Neural progenitor cell (in vitro differentiated cells): ENCODE measurements around the gene PITPNM3. TPM values are rescaled to one million over a fixed set of nuclear protein-coding genes. Genes with fewer than 3 reads are reported as not detected.

Source experiments
- DNase-seq: peaks from one replicate; pipeline ENCODE4 v3.0.0-alpha.2; 2016; ENCODE audit warnings: low spot score
- H2AFZ ChIP-seq: fragments of 200-600 bp; sonication (generic); replicated peaks from 2 replicates; pipeline ENCODE4 v1.6.1; 2016; ENCODE audit warnings: antibody characterized with exemption
- H3F3A ChIP-seq: fragments of 200-600 bp; sonication (generic); 2 replicates; pipeline ENCODE4 v1.6.1; 2016; ENCODE audit warnings: antibody characterized with exemption, low read depth
- H3K27ac ChIP-seq: fragments of 200-600 bp; sonication (generic); 2 replicates; pipeline ENCODE4 v1.5.1; 2016; ENCODE audit warnings: mild to moderate bottlenecking
- H3K27me3 ChIP-seq: fragments of 200-600 bp; sonication (generic); 2 replicates; pipeline ENCODE4 v1.6.1; 2016; ENCODE audit warnings: mild to moderate bottlenecking, moderate library complexity
- H3K36me3 ChIP-seq: fragments of 200-600 bp; sonication (generic); 2 replicates; pipeline ENCODE4 v1.5.1; 2016
- H3K4me1 ChIP-seq: fragments of 200-600 bp; sonication (generic); 2 replicates; pipeline ENCODE4 v1.6.1; 2016; ENCODE audit warnings: mixed run types
- H3K4me2 ChIP-seq: fragments of 200-600 bp; sonication (generic); 2 replicates; pipeline ENCODE4 v1.6.1; 2016
- H3K4me3 ChIP-seq: fragments of 200-600 bp; sonication (generic); 2 replicates; pipeline ENCODE4 v1.5.1; 2016
- H3K79me2 ChIP-seq: fragments of 200-600 bp; sonication (generic); 2 replicates; pipeline ENCODE4 v1.6.1; 2016; ENCODE audit warnings: low read depth
- H3K9ac ChIP-seq: fragments of 200-600 bp; sonication (generic); 2 replicates; pipeline ENCODE4 v1.6.1; 2016
- H3K9me3 ChIP-seq: fragments of 200-600 bp; sonication (generic); 2 replicates; pipeline ENCODE4 v1.5.1; 2016; ENCODE audit warnings: low read depth
- H4K20me1 ChIP-seq: fragments of 200-600 bp; sonication (generic); 2 replicates; pipeline ENCODE4 v1.6.1; 2016; ENCODE audit warnings: low read depth
- H3K27ac Mint-ChIP-seq: 3 replicates; pipeline ENCODE4 v1.8.0; 2021; ENCODE audit warnings: mixed read lengths
- H3K27me3 Mint-ChIP-seq: 2 replicates; pipeline ENCODE4 v1.8.0; 2022; ENCODE audit warnings: low read depth, mild to moderate bottlenecking, inconsistent platforms, moderate library complexity, mixed read lengths; ENCODE audit not compliant: insufficient read depth
- H3K36me3 Mint-ChIP-seq: 3 replicates; pipeline ENCODE4 v1.8.0; 2021; ENCODE audit warnings: mixed read lengths
- H3K4me1 Mint-ChIP-seq: 3 replicates; pipeline ENCODE4 v1.8.0; 2021; ENCODE audit warnings: mixed read lengths
- H3K4me3 Mint-ChIP-seq: 3 replicates; pipeline ENCODE4 v1.8.0; 2021; ENCODE audit warnings: mild to moderate bottlenecking, moderate library complexity, mixed read lengths
- H3K9me3 Mint-ChIP-seq: 3 replicates; pipeline ENCODE4 v1.8.0; 2020; ENCODE audit warnings: mixed read lengths
- CTCF ChIP-seq: fragments of 200-600 bp; sonication (generic); IDR thresholded peaks from 2 replicates; pipeline ENCODE4 v1.5.1; 2017; ENCODE audit warnings: antibody characterized with exemption, mild to moderate bottlenecking
- EZH2 ChIP-seq: fragments of 200-600 bp; sonication (generic); IDR thresholded peaks from 2 replicates; pipeline ENCODE4 v1.6.1; 2017; ENCODE audit warnings: antibody characterized with exemption, mild to moderate bottlenecking, moderate library complexity
- EZH2phosphoT487 ChIP-seq: fragments of 200-600 bp; sonication (generic); IDR thresholded peaks from 2 replicates; pipeline ENCODE4 v1.6.1; 2017; ENCODE audit warnings: antibody characterized with exemption
- total RNA-seq: library from RNA; depleted of rRNA; stranded (reverse); fragments of >200 nt; gene quantifications from 2 replicates; pipeline ENCODE4 v1.2.3, GENCODE V29; 2015; ENCODE audit warnings: low replicate concordance

Gene PITPNM3
- total RNA-seq, 1 donor from 2014 or later = 2.8 TPM

- Histone ChIP-seq H3K79me2 (no peaks in the 10 kb centered on the region), H2AFZ (no peak overlapping the region), H3K4me1 (peaks cover 33% of the 10 kb centered on the region), H3F3A (peaks cover 15% of the 10 kb centered on the region), H3K9ac (no peak overlapping the region), H3K27ac (no peak overlapping the region), H3K36me3 (no peaks in the 10 kb centered on the region), H4K20me1 (no peaks in the 10 kb centered on the region), H3K27me3 (no peaks in the 10 kb centered on the region), H3K9me3 (no peaks in the 10 kb centered on the region), H3K4me2 (no peak overlapping the region), H3K4me3 (no peak overlapping the region)
- no peak overlapping the region for H3K27ac Mint-ChIP-seq
- peaks cover 9% of the 10 kb centered on the region for H3K27me3 Mint-ChIP-seq
- peaks cover 36% of the 10 kb centered on the region for H3K4me1 Mint-ChIP-seq
- no peak for DNase-seq
- no peak overlapping the region for H3K4me3 Mint-ChIP-seq
- H3K9me3 Mint-ChIP-seq = no peaks in the 10 kb centered on the region
- H3K36me3 Mint-ChIP-seq = no peaks in the 10 kb centered on the region
- no peak for TF ChIP-seq CTCF
- TF ChIP-seq EZH2 = no peak
- no peak for TF ChIP-seq EZH2phosphoT487
Observed at GRCh38 chr17:6477831-6478383, 78.4 kb downstream of the PITPNM3 start.

GRCh38 chr17:6476810-6477179, 79.6 kb downstream of the PITPNM3 start:
- no peaks in the 10 kb centered on the region for H3K9me3 Mint-ChIP-seq
- no peak overlapping the region for H3K9ac ChIP-seq
- no peak overlapping the region for H3K4me3 Mint-ChIP-seq
- peaks cover 6% of the 10 kb centered on the region for H3K27me3 Mint-ChIP-seq
- H3F3A ChIP-seq = peaks cover 27% of the 10 kb centered on the region
- no peaks in the 10 kb centered on the region for H3K36me3 Mint-ChIP-seq
- H3K79me2 ChIP-seq = no peaks in the 10 kb centered on the region
- no peaks in the 10 kb centered on the region for H3K27me3 ChIP-seq
- H3K27ac ChIP-seq = no peak overlapping the region
- no peaks in the 10 kb centered on the region for H3K36me3 ChIP-seq
- no peak for DNase-seq
- peaks cover 44% of the 10 kb centered on the region for H3K4me1 ChIP-seq
- H3K4me2 ChIP-seq = no peak overlapping the region
- no peaks in the 10 kb centered on the region for H4K20me1 ChIP-seq
- peaks cover 41% of the 10 kb centered on the region for H3K4me1 Mint-ChIP-seq
- H3K27ac Mint-ChIP-seq = no peak overlapping the region
- H2AFZ ChIP-seq = no peak overlapping the region
- no peak overlapping the region for H3K4me3 ChIP-seq
- no peaks in the 10 kb centered on the region for H3K9me3 ChIP-seq
- TF ChIP-seq EZH2 (no peak), CTCF (no peak), EZH2phosphoT487 (no peak)

GRCh38 chr17:6476076-6476809, 80.1 kb downstream of the PITPNM3 start:
- no peak overlapping the region for H3K4me3 Mint-ChIP-seq
- H3K4me1 Mint-ChIP-seq = peaks cover 46% of the 10 kb centered on the region
- H3K9ac ChIP-seq = no peak overlapping the region
- H3K27me3 Mint-ChIP-seq = peaks cover 6% of the 10 kb centered on the region
- H3K9me3 ChIP-seq = no peaks in the 10 kb centered on the region
- no peaks in the 10 kb centered on the region for H3K36me3 ChIP-seq
- H3K4me1 ChIP-seq = peaks cover 50% of the 10 kb centered on the region
- H2AFZ ChIP-seq = no peak overlapping the region
- H3K27ac ChIP-seq = no peak overlapping the region
- H3K27me3 ChIP-seq = no peaks in the 10 kb centered on the region
- peaks cover 31% of the 10 kb centered on the region for H3F3A ChIP-seq
- no peak for DNase-seq
- no peak overlapping the region for H3K4me2 ChIP-seq
- no peak overlapping the region for H3K27ac Mint-ChIP-seq
- H3K9me3 Mint-ChIP-seq = no peaks in the 10 kb centered on the region
- no peaks in the 10 kb centered on the region for H3K79me2 ChIP-seq
- TF ChIP-seq EZH2phosphoT487 (no peak), EZH2 (no peak), CTCF (no peak)
- no peaks in the 10 kb centered on the region for H3K36me3 Mint-ChIP-seq
- no peak overlapping the region for H3K4me3 ChIP-seq
- no peaks in the 10 kb centered on the region for H4K20me1 ChIP-seq
